Activated CD4-positive, CD25-positive, alpha-beta regulatory T cell treated with anti-CD3 and anti-CD28 coated beads, Interleukin-2, amount 50 U/mL, for 24 hours (primary cell): ENCODE measurements around the gene ESRRA.

ENCODE experiments used
- ATAC-seq, 2 donors: fragments of 150-1000 bp; cut with Tn5 transposase; one replicate each; pipeline ENCODE4 v1.10.0; 2021; ENCODE audit warnings: mild to moderate bottlenecking in 1 of 2, moderate library complexity in 1 of 2

Gene ESRRA

DNA sequence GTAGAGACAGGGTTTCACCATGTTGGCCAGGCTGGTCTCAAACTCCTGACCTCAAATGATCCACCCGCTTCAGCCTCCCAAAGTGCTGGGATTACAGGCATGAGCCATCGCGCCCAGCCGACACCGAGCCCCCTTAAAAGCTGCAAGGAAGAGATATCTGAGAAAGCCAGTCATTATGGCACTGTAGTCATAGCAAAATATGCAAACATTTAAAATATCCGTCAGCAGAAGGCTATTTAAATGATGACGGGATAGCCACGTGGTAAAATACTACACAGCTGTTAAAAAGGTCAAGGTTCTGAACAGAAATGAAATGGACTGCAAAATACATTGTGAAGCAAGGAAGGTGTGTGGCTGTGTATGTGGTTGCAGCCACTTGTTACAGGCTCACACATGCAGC lies 28.2 kb downstream of the ESRRA start:
- no peak for ATAC-seq

DNA sequence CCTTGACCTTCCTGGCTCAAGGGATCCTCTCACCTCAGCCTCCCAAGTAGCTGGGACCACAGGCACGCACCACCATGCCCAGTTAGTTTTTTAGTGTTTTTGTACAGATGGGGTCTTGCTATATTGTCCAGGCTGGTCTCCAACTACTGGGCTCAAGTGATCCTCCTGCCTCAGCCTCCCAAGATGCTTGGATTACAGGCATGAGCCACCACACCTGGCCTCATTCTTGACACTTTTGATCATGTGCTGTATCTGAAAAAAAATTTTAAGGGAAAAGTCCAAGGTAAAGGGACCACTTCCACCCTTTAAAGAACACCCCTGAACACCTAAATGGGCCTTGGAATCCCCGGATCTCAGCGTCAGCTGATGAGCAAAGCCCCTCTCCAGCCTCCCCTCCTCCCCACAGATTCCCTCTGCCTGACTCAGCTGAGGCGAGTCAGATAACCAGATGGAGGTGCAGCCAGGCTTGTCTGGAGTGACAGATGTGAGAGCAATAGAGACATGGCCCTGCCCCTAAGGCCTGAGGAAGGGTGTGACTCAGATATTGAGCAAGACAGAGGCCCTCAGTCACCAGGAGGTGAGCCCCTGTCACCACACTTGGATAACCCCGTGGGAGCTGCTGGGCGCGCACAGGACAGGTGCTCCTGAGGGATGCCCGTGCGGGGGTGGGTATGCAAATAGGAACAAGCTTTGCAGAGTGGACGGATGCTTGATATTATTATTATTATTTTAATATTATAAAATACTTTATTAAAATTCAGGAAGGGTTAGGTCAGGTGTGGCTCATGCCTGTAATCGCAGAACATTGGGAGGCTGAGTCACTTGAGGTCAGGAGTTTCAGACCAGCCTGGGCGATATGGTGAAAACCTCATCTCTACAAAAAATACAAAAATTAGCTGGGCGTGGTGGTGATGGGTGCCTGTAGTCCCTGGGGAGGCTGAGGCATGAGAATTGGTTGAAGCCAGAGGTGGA lies 29.7 kb downstream of the ESRRA start:
- peak; percentile 77 to 78 for ATAC-seq

DNA sequence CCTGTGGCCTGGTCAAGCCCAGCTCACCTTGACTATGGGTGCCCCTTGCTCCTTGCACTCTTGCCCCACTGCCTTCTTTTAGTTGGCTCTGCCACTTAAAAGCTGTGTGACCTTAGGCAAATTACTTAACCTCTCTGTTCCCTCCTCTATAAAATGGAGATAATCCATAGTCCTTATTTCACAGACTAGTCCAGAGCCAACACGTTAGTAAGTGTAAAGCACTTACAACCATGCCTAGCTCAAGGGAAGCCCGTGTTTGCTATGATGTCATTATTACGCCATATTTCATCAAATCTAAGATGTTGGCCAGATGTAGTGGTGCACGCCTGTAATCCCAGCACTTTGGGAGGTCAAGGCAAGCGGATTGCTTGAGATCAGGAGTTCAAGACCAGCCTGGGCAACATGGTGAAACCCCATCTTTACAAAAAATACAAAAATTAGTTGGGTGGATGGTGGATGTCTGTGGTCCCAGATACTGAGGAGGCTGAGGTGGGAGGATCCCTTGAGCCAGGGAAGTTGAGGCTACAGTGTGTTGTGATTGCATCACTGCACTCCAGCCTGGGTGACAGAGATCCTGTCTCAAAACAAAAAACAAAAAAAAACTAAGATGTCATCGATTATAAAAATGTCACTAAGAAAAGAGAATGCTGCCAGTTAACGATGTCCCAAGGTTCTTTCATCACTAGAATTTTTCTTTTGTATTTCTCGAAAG lies 32.4 kb downstream of the ESRRA start:
- ATAC-seq, result no peak

DNA sequence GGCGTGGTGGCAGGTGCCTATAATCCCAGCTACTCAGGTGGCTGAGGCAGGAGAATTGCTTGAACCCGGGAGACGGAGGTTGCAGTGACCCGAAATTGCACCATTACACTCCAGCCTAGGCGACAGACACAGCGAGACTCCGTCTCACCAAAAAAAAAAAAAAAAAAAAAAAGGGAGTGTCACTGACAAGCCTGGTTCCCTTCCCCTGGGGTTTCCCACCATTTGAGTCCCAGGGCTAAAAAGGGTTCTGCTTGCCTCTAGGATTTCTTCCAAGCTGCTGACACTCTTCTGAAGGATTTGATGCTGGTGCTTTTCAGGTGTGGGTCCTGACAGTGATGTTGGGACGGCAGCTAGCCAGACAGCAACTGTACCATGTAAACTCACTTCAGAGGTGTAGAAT lies 33.4 kb downstream of the ESRRA start:
- no peak for ATAC-seq

DNA sequence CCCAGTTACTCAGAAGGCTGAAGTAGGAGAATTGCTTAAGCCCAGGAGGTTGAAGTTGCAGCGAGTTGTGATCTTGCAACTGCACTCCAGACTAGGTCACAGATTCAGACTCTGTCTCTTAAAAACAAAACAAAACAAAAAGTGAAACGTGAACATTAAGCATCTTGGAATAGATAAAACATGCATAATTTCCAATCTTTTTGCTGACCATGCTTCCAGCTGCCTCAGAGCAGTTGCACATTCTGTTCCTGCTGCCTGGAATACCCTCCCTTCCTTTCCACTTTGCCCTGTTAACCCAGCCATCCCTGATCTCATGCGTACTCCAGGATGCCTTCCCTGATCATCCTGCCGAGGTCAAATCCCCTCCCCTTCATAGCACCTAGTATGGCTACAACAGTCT lies 34.0 kb downstream of the ESRRA start:
- no peak for ATAC-seq

DNA sequence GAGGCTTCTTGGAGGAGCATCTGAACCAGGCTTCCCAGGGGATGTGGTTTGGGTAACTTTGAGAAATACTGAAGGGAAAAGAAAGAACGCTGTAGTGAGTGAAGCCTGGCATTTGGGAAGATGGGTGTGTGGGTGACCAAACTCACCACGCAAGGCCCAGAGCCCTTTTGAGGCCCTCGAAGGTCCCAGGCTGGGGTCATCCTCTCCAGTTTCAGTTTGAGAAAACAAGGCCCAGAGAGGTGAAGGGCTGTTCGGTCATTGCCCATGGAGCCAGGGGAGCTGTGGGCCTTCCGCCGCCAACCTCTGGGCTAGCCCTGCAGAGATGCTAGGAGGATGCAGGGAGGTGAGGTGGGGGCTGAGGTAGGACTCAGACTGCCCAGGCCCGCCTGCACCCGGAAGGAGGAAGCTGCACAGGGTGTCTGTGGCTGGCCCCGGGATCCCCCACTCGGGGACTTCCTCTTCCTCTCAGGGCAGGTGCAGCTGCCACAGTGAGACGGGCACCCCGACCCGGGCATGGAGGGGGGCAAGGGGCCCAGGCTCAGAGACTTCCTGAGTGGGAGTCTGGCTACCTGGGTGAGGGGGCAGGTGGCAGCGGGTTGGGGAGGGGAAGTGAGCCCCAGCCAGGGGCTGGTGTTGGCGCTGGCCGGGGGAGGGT lies 34.6 kb downstream of the ESRRA start, which contains the start of gene CCDC88B:
Gene CCDC88B, plus strand, starts transcription at position 451 of the 655 bp plus-strand sequence. Its CDS starts 63 bp downstream, at position 514.
- ATAC-seq, result peak; percentile 83

DNA sequence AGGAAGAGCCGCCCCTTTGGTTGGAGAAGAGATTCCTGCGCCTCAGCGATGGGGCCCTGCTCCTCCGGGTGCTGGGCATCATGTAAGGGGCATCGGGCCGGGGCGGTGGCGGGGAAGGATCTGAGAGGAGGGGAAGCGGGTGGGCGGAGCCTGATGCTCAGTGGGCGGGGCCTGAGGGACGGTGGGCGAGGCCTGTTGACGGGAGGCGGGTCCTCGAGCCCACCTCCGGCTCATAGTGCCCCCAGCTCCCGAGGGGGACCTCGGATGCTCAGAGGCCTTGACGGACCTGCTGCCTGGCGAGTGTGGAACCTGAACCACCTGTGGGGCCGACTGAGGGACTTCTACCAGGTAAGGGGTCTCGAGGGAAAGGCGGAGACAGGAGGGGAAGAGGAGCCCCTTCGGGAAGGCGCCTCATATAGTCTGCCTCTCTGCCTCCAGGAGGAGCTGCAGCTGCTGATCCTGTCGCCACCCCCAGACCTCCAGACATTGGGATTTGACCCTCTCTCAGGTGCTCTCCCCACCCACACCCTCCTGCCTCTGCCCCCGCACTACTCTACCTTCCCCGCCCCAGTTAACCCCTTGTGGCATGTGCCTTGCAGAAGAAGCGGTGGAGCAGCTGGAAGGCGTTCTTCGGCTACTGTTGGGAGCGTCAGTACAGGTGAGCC lies 35.5 kb downstream of the ESRRA start:
- peak; percentile 28 to 52 for ATAC-seq

DNA sequence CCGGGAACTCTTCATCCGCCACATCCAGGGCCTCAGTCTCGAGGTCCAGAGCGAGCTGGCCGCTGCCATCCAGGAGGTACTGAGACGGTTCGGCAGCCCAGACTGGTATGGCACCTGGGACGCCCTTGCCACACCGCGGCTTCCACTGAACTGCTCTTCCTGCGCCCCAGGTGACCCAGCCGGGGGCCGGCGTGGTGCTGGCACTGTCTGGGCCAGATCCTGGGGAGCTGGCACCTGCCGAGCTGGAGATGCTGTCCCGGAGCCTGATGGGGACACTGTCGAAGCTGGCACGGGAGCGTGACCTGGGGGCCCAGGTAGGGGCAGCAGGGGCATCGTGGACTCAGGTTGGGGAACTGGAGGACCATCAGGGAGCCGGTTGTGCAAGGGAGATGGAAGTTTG lies 36.1 kb downstream of the ESRRA start:
- ATAC-seq, result no peak

DNA sequence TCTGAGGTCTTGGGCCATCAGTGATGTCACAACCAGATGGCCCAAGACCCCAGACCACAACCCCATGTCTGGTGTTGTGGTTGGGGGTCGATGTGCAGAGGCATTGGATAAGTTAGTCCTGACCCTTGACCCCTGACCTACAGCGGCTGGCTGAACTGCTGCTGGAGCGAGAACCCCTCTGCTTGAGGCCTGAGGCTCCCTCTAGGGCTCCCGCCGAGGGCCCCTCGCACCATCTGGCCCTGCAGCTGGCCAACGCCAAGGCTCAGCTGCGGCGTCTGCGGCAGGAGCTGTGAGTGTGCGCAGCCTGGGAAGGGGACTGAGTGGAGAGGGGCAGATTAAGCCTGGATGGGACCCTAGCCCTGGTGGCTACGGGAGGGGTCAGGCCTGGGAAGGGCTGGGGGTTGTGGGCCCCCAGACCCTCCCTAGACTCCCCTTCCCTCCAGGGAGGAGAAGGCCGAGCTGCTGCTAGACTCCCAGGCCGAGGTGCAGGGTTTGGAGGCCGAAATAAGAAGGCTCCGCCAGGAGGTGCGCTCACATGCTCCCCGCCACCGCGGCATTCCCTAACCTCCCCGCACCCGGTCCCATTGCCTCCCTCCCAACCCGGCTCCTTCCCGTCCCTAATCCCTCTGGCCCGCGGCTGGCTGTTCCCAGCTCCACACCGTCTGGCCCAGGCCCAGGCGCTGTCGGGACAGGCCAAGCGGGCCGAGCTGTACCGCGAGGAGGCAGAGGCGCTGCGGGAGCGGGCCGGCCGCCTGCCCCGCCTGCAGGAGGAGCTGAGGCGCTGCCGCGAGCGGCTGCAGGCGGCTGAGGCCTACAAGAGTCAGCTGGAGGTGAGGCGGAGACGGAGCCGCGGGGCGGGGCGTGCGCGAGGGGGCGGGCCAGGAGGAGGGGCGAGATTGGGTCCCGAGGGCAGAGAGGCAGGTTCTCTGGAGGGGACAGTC lies 36.8 kb downstream of the ESRRA start:
- ATAC-seq, result peak; percentile 74 to 75

DNA sequence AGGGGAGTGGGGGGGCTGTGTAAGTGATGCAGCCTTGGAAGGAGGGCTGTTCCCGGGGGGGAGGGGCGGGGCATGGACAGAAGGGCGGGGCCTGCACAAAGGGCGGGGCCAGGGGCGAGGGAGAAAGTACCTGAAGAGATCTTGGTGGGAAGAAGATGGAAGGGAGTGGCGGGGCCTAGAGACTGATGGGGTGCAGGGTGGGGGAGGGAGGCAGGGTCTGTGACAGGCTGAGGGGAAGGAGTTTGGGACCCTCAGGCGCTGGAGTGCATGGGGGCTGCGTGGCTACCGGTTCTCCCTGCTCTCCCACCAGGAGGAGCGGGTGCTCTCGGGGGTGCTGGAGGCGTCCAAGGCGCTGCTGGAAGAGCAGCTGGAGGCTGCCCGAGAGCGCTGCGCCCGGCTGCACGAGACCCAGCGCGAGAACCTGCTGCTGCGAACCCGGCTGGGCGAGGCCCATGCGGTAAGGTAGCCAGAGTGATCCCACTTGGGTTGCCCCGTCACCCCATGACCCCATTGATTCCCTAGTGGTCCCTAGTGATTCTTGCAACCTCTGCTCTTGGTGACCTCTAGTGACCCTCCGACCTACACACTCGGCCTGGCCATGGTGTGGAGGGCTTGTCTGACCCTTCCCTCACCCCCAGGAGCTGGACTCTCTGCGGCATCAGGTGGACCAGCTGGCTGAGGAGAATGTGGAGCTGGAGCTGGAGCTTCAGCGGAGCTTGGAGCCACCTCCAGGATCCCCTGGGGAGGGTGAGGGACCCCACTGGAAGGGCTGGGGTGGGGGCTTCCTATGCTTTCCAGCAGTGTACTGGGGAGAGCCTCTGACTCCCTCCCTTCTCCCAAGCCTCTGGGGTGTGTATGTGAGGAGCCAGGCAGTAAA lies 37.8 kb downstream of the ESRRA start:
- no peak for ATAC-seq

DNA sequence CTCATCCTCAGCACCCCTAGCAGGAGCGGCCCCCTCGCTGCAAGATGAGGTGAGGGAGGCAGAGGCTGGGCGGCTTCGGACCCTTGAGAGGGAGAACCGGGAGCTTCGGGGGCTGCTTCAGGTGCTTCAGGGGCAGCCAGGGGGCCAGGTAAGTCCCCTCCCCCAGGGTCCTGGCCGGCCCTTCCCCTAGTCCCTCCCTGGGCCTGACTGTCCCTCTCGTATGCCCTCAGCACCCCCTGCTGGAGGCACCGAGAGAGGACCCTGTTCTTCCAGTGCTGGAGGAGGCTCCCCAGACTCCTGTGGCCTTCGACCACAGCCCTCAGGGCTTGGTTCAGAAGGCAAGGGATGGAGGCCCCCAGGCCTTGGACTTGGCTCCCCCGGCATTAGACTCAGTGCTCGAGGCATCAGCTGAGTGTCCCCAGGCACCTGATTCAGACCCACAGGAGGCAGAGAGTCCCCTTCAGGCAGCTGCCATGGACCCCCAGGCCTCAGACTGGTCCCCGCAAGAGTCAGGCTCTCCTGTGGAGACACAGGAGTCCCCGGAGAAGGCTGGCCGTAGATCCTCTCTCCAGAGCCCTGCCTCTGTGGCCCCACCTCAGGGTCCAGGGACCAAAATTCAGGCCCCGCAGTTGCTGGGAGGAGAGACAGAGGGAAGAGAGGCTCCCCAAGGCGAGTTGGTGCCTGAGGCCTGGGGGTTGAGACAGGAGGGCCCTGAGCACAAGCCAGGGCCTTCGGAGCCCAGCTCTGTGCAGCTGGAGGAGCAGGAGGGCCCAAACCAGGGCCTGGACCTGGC lies 38.6 kb downstream of the ESRRA start:
- ATAC-seq, result no peak

DNA sequence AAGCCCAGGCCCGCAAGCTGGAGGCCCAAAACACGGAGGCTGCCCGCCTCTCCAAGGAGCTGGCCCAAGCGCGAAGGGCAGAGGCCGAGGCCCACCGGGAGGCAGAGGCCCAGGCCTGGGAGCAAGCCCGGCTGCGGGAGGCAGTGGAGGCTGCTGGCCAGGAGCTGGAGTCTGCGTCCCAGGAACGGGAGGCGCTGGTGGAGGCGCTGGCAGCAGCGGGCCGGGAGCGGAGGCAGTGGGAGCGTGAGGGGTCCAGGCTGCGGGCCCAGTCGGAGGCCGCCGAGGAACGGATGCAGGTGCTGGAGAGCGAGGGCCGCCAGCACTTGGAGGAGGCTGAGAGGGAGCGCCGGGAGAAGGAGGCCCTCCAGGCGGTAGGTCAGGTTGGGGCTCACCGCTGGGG lies 39.5 kb downstream of the ESRRA start:
- ATAC-seq, result no peak

DNA sequence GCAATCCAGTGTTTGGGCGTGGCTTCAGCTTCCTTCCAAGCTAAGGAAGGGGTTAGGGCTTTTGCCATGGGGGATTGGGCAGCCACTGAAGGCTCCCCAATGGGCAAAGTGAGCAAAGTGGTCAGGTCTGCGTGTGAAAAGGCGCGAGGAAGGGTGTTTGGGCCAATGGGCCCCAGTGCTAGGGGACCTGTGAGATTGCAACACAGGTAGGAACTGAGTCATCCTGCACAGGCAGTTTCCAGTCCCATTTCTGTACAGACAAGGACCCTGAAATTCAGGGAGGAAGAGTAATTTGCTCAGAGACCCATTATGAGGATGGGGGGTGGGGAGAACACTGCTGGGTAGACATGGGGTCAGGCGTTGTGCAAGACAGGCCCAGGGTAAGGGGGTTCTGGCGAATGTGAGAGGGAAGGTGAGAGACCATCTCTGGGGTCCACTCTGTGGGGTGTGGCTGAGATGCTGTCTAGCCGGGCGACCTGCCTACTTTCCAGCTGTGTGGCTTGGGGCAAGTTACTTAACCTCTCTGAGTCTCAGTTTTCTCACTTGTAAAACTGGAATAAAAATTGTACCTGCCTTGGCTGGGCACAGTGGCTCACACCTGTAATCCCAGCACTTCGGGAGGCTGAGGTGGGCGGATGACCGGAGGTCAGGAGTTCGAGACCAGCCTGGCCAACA lies 42.0 kb downstream of the ESRRA start:
- ATAC-seq, result no peak

DNA sequence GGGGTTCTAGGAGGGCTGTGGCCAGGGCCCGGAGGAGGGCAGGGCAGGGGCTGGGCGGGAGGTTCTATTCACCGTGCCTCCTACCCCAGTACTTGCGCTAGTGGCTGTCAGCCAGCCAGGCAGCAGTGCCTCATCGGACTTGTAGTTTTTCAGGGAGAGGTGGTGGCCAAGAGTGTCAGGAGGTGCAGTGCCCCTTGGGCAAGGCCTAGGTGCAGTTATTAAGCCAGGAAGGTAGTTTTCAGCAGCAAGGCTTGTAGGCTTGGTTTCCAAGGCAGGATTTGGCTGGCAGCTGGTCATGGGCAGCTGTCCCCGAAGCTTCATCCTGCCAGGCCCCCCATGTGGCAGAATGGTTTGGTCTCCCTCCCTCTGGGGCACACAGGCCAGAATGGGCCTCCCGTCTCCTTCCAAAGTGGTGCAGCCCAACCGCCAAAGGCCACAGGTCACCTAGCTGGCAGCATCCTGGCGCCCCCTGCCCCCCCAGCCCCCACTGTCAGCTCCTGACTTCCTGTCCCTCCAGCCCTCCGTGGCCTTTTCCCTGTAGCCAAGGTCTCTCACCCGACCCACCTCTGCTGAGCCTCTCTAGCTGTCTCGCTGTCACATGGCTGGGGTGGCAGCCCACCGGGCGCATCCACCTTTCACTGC lies 43.2 kb downstream of the ESRRA start:
- no peak for ATAC-seq

DNA sequence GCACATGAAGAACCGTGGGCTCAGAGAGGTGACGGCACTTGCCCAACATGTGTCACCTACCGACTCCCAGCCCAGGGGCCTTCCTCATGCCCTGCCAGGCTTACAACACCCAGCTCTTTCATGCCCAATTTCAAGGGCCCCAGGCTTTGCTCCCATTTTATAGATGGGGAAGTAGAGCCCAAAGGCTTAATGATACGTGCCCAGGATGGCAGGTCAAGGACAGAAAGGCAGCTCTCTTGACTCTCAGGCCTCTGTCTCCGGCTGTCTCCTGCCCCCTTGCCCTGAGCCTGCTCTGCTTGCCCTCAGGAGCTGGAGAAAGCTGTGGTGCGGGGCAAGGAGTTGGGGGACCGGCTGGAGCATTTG lies 43.7 kb downstream of the ESRRA start:
- no peak for ATAC-seq

DNA sequence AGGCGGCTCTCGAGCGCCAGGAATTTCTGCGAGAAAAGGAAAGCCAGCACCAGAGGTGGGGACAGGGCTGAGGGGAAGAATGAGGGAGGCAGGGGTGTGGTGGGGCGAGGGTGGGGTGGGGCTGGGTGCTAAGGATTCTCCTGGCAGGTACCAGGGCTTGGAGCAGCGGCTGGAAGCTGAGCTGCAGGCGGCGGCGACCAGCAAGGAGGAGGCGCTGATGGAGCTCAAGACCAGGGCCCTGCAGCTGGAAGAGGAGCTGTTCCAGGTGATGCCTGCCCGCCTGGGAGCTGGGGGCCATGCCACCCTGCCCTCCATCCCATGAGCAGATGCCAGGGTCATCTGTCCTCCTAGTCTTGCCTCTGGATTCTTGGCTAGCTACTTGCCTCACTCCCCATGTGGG lies 44.1 kb downstream of the ESRRA start:
- ATAC-seq, result no peak

DNA sequence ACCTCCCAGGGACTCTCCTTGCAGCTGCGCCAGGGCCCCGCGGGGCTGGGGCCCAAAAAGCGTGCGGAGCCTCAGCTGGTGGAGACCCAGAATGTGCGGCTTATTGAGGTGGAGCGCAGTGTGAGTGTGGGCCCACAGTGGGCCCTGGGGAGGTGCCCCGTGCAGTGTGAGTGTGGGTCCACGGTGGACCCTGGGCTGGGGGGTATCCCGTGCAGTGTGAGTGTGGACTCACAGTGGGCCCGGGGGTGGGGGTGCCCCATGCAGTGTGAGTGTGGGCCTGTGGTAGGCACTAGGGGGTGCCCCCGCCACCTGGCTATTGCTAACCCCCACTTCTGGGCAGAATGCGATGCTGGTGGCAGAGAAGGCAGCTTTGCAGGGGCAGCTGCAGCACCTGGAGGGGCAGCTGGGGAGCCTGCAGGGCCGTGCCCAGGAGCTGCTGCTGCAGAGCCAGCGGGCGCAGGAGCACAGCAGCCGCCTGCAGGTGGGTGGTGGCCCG lies 45.9 kb downstream of the ESRRA start:
- no peak for ATAC-seq
